GM12878 (cell line): ENCODE results near the gene ANKIB1.

ENCODE experiments used
- EP300 ChIP-seq, 2 experiments: fragments of 150-350 bp in 1 of 2; IDR thresholded peaks; 2 replicates each; pipeline ENCODE4 v1.6.1; 2011 to 2012; ENCODE audit warnings: low read depth in 2 of 2, low read length in 2 of 2, borderline replicate concordance in 1 of 2, improper control_type of control experiment in 1 of 2, inconsistent platforms in 1 of 2; ENCODE audit not compliant: control insufficient read depth in 1 of 2
- MXI1 ChIP-seq: fragments of 150-350 bp; IDR thresholded peaks from 2 replicates; pipeline ENCODE4 v1.6.1; 2011; ENCODE audit warnings: low read depth, mild to moderate bottlenecking, inconsistent platforms, low read length, improper control_type of control experiment
- SIN3A ChIP-seq: IDR thresholded peaks from 2 replicates; pipeline ENCODE4 v1.6.1; 2012; ENCODE audit warnings: low read depth, low read length, improper control_type of control experiment
- ZNF384 ChIP-seq: IDR thresholded peaks from 2 replicates; pipeline ENCODE4 v1.6.1; 2012; ENCODE audit warnings: low read depth, mild to moderate bottlenecking, low read length, improper control_type of control experiment, borderline replicate concordance

DNA sequence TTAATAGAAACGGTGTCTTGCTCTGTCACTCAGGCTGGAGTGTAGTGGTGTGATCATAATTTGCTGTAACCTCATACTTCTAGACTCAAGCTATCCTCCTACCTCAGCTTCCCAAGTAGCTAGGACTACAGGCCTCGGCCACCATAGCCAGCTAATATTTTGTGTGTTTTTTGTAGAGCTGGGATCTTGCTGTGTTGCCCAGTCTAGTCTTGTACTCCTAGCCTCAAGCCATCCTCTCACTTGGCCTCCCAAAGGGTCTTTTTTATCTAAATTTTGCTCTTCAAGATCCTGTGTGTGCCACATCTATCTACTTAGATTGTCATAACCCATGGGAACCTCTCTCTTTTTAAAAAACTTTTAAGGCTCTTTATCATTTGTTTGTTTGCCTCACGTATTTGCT is 50.5 kb downstream of the ANKIB1 start:
- TF ChIP-seq ZNF384 (no peak), EP300 (IDR thresholded peaks at IDR 0.05; ENCODE audit: borderline replicate concordance in 1 of 2, control insufficient read depth in 1 of 2, low read depth in 2 of 2, low read length in 2 of 2) (no peak), SIN3A (no peak), MXI1 (no peak)
